H9 (cell line): ENCODE measurements around the gene AMER3. TPM values are rescaled to one million over a fixed set of nuclear protein-coding genes. Genes with fewer than 3 reads are reported as not detected.

ENCODE experiments used
- DNase-seq: peaks from one replicate; pipeline ENCODE4 v3.0.0-alpha.2; 2017
- H2AFZ ChIP-seq: one replicate; pipeline ENCODE4 v1.6.1; 2013; ENCODE audit warnings: mild to moderate bottlenecking, low read length, control low read depth, moderate library complexity
- H2AK5ac ChIP-seq: 2 replicates; pipeline ENCODE4 v1.6.1; 2013; ENCODE audit warnings: low read length, control low read depth, mixed read lengths; ENCODE audit not compliant: insufficient read length
- H2BK120ac ChIP-seq: one replicate; pipeline ENCODE4 v1.6.1; 2013; ENCODE audit warnings: low read depth, mild to moderate bottlenecking, low read length, control low read depth, inconsistent platforms; ENCODE audit not compliant: poor library complexity, severe bottlenecking
- H2BK12ac ChIP-seq: 2 replicates; pipeline ENCODE4 v1.6.1; 2013; ENCODE audit warnings: low read length, control low read depth, mixed read lengths, low read depth; ENCODE audit not compliant: insufficient read length
- H2BK15ac ChIP-seq: 2 replicates; pipeline ENCODE4 v1.6.1; 2013; ENCODE audit warnings: low read depth, low read length, control low read depth
- H2BK20ac ChIP-seq: one replicate; pipeline ENCODE4 v1.6.1; 2013; ENCODE audit warnings: low read depth, mild to moderate bottlenecking, low read length, control low read depth, inconsistent platforms; ENCODE audit not compliant: poor library complexity, severe bottlenecking
- H2BK5ac ChIP-seq: 2 replicates; pipeline ENCODE4 v1.6.1; 2013; ENCODE audit warnings: low read length, control low read depth, mixed read lengths; ENCODE audit not compliant: insufficient read length
- H3K14ac ChIP-seq: 2 replicates; pipeline ENCODE4 v1.6.1; 2013; ENCODE audit warnings: low read length, control low read depth; ENCODE audit not compliant: insufficient read depth
- H3K18ac ChIP-seq: 2 replicates; pipeline ENCODE4 v1.6.1; 2013; ENCODE audit warnings: low read depth, mild to moderate bottlenecking, mixed read lengths, low read length, control low read depth; ENCODE audit not compliant: insufficient read length
- H3K23ac ChIP-seq: 2 replicates; pipeline ENCODE4 v1.6.1; 2013; ENCODE audit warnings: low read length, control low read depth, mixed read lengths, low read depth; ENCODE audit not compliant: insufficient read length
- H3K23me2 ChIP-seq: 2 replicates; pipeline ENCODE4 v1.6.1; 2013; ENCODE audit warnings: low read depth, mild to moderate bottlenecking, mixed read lengths, low read length, control low read depth; ENCODE audit not compliant: insufficient read length, poor library complexity, severe bottlenecking
- H3K27ac ChIP-seq: 2 replicates; pipeline ENCODE4 v1.5.1; 2013; ENCODE audit warnings: low read length, control low read depth, mixed read lengths, low read depth; ENCODE audit not compliant: insufficient read length
- H3K27me3 ChIP-seq: 2 replicates; pipeline ENCODE4 v1.6.1; 2013; ENCODE audit warnings: low read length, control low read depth, inconsistent platforms; ENCODE audit not compliant: insufficient read depth
- H3K4ac ChIP-seq: 2 replicates; pipeline ENCODE4 v1.6.1; 2013; ENCODE audit warnings: low read depth, mild to moderate bottlenecking, control low read depth, inconsistent platforms, low read length, moderate library complexity
- H3K4me1 ChIP-seq: 2 replicates; pipeline ENCODE4 v1.6.1; 2013; ENCODE audit warnings: low read length, control low read depth, inconsistent platforms; ENCODE audit not compliant: insufficient read depth
- H3K4me2 ChIP-seq: 2 replicates; pipeline ENCODE4 v1.6.1; 2013; ENCODE audit warnings: low read length, control low read depth, mixed read lengths; ENCODE audit not compliant: insufficient read length, insufficient read depth
- H3K56ac ChIP-seq: 2 replicates; pipeline ENCODE4 v1.6.1; 2013; ENCODE audit warnings: low read depth, mild to moderate bottlenecking, mixed read lengths, low read length, control low read depth; ENCODE audit not compliant: insufficient read length
- H3K79me1 ChIP-seq: 2 replicates; pipeline ENCODE4 v1.6.1; 2013; ENCODE audit warnings: low read depth, mild to moderate bottlenecking, moderate library complexity, low read length, control low read depth, inconsistent platforms; ENCODE audit not compliant: insufficient read depth, poor library complexity, severe bottlenecking
- H3K79me2 ChIP-seq: 2 replicates; pipeline ENCODE4 v1.6.1; 2013; ENCODE audit warnings: low read length, control low read depth, inconsistent platforms; ENCODE audit not compliant: insufficient read depth
- H3K9ac ChIP-seq: 2 replicates; pipeline ENCODE4 v1.6.1; 2013; ENCODE audit warnings: low read length, control low read depth, mixed read lengths; ENCODE audit not compliant: insufficient read length; ENCODE audit errors: extremely low read depth
- H3K9me3 ChIP-seq: one replicate; pipeline ENCODE4 v1.6.1; 2013; ENCODE audit warnings: low read depth, low read length, inconsistent platforms; ENCODE audit not compliant: control insufficient read depth
- H3T11ph ChIP-seq: one replicate; pipeline ENCODE4 v1.6.1; 2013; ENCODE audit warnings: mild to moderate bottlenecking, low read length, control low read depth, inconsistent platforms
- H4K20me1 ChIP-seq: one replicate; pipeline ENCODE4 v1.6.1; 2013; ENCODE audit not compliant: control insufficient read depth, insufficient read length, insufficient read depth
- H4K5ac ChIP-seq: 2 replicates; pipeline ENCODE4 v1.6.1; 2013; ENCODE audit warnings: low read depth, mild to moderate bottlenecking, mixed read lengths, low read length, control low read depth; ENCODE audit not compliant: insufficient read length
- H4K8ac ChIP-seq: replicated peaks from 2 replicates; pipeline ENCODE4 v1.6.1; 2013; ENCODE audit warnings: low read length, control low read depth, mixed read lengths, low read depth; ENCODE audit not compliant: insufficient read length
- H4K91ac ChIP-seq: 2 replicates; pipeline ENCODE4 v1.6.1; 2013; ENCODE audit warnings: low read depth, mild to moderate bottlenecking, moderate library complexity, mixed read lengths, low read length, control low read depth; ENCODE audit not compliant: insufficient read length
- H3K27ac Mint-ChIP-seq, 3 experiments: 2 replicates in 2 of 3; 3 replicates in 1 of 3; pipeline ENCODE4 v1.8.0; 2020 to 2021; ENCODE audit warnings: mixed read lengths in 3 of 3, mild to moderate bottlenecking in 1 of 3, moderate library complexity in 1 of 3
- H3K27me3 Mint-ChIP-seq: 2 replicates; pipeline ENCODE4 v1.8.0; 2021; ENCODE audit warnings: low read depth, mild to moderate bottlenecking, moderate library complexity, mixed read lengths
- H3K36me3 Mint-ChIP-seq, 3 experiments: 2 replicates in 2 of 3; 3 replicates in 1 of 3; pipeline ENCODE4 v1.8.0; 2020 to 2021; ENCODE audit warnings: low read depth in 3 of 3, mixed read lengths in 3 of 3; ENCODE audit not compliant: insufficient read depth in 1 of 3
- H3K4me1 Mint-ChIP-seq, 2 experiments: 2 replicates each; pipeline ENCODE4 v1.8.0; 2020; ENCODE audit warnings: mixed read lengths in 2 of 2
- H3K4me3 Mint-ChIP-seq, 2 experiments: 2 replicates in 1 of 2; 3 replicates in 1 of 2; pipeline ENCODE4 v1.8.0; 2020 to 2021; ENCODE audit warnings: mild to moderate bottlenecking in 2 of 2, mixed read lengths in 2 of 2, moderate library complexity in 1 of 2
- H3K9me3 Mint-ChIP-seq, 2 experiments: 2 replicates in 1 of 2; 3 replicates in 1 of 2; pipeline ENCODE4 v1.8.0; 2020; ENCODE audit warnings: mild to moderate bottlenecking in 2 of 2, mixed read lengths in 2 of 2, moderate library complexity in 1 of 2
- WGBS: extraction: QIAGEN DNeasy Blood & Tissue Kit; methylation state at CpG from one replicate; pipeline ENCODE4 v1.1.7; 2013; ENCODE audit warnings: missing lambda C conversion rate, low lambda C conversion rate, mixed read lengths; ENCODE audit not compliant: insufficient read length; ENCODE audit errors: extremely low coverage; 5-methylcytosine and 5-hydroxymethylcytosine counted together
- total RNA-seq: library from RNA; stranded (reverse); gene quantifications from 2 replicates; pipeline ENCODE4 v1.2.1, GENCODE V29; 2021
- TF ChIP-seq, protein P1 (sequence below): fragments of 200-600 bp; sonication (generic); conservative IDR thresholded peaks from 3 replicates; pipeline ENCODE4 v1.8.0; 2021; ENCODE audit warnings: antibody characterized with exemption, mild to moderate bottlenecking

AMER3 gene
- total RNA-seq, 1 experiment from 2014 or later = 0.59 TPM

DNA sequence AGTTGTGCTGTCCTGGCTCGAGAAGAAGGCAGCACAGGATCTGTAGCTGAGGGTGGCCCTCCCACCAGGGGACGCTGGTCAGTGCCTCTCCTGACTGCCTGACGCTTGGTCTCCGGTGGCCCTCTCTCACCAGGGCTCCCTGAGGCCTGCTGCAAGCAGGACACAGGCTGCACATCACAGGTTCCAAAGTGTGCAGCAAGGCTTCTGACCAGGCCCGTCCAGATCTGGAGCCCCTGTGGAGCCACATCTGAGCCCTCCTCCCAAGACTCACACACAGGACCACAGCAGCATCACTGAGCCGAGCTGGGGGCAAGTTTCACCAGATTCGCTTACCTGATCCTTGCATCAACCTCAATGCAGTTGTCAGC lies 12.1 kb downstream of the AMER3 start:
- no CpG with 5 or more reads among the region's 7 CpGs for WGBS
- no peak overlapping the region for H3K18ac ChIP-seq
- Mint-ChIP-seq H3K4me3 (no peak overlapping the region), H3K9me3 (peaks cover 2 to 4% of the 10 kb centered on the region in 2 experiments; a peak in 3 of 5 replicates), H3K36me3 (no peaks in the 10 kb centered on the region; a peak in 1 of 7 replicates), H3K4me1 (peaks cover 0 to 6% of the 10 kb centered on the region in 2 experiments; a peak in 3 of 4 replicates), H3K27ac (no peak overlapping the region), H3K27me3 (no peaks in the 10 kb centered on the region)
- no peaks in the 10 kb centered on the region for H3K4me1 ChIP-seq
- TF ChIP-seq, protein P1, sequence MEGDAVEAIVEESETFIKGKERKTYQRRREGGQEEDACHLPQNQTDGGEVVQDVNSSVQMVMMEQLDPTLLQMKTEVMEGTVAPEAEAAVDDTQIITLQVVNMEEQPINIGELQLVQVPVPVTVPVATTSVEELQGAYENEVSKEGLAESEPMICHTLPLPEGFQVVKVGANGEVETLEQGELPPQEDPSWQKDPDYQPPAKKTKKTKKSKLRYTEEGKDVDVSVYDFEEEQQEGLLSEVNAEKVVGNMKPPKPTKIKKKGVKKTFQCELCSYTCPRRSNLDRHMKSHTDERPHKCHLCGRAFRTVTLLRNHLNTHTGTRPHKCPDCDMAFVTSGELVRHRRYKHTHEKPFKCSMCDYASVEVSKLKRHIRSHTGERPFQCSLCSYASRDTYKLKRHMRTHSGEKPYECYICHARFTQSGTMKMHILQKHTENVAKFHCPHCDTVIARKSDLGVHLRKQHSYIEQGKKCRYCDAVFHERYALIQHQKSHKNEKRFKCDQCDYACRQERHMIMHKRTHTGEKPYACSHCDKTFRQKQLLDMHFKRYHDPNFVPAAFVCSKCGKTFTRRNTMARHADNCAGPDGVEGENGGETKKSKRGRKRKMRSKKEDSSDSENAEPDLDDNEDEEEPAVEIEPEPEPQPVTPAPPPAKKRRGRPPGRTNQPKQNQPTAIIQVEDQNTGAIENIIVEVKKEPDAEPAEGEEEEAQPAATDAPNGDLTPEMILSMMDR = peak; percentile 34; the same call in 1 of the 3 replicates
- no peak overlapping the region for H2BK12ac ChIP-seq
- no peaks in the 10 kb centered on the region for H3K79me1 ChIP-seq
- no peak overlapping the region for H2BK15ac ChIP-seq
- H4K8ac ChIP-seq = no peak overlapping the region
- no peak overlapping the region for H3K56ac ChIP-seq
- no peak overlapping the region for H3T11ph ChIP-seq
- H4K91ac ChIP-seq = no peak overlapping the region
- H4K20me1 ChIP-seq = no peaks in the 10 kb centered on the region
- H3K14ac ChIP-seq = no peak overlapping the region
- DNase-seq = no peak
- H3K4me2 ChIP-seq = no peak overlapping the region
- H3K4ac ChIP-seq = no peak overlapping the region
- H3K27me3 ChIP-seq = no peaks in the 10 kb centered on the region
- H2BK20ac ChIP-seq = no peak overlapping the region
- no peak overlapping the region for H4K5ac ChIP-seq
- H2AFZ ChIP-seq = no peak overlapping the region
- H2BK120ac ChIP-seq = no peak overlapping the region
- H3K23me2 ChIP-seq = no peaks in the 10 kb centered on the region
- no peak overlapping the region for H2AK5ac ChIP-seq
- no peaks in the 10 kb centered on the region for H3K79me2 ChIP-seq
- H3K23ac ChIP-seq = no peak overlapping the region
- no peak overlapping the region for H2BK5ac ChIP-seq
- H3K9ac ChIP-seq = no peak overlapping the region
- no peaks in the 10 kb centered on the region for H3K9me3 ChIP-seq
- no peak overlapping the region for H3K27ac ChIP-seq
